ENCODE measurements around the gene MSH2. TPM values are rescaled to one million over a fixed set of nuclear protein-coding genes. Genes with fewer than 3 reads are reported as not detected.
"Not testable (repeated sequence)": the region's sequence is repeated elsewhere in the genome, so short reads cannot be mapped to it uniquely, and the experiment has no call there.

Gene MSH2
- 20.2 TPM for total RNA-seq

GRCh38 chr2:47402805-47403608 is at the start of gene MSH2:
MSH2 (plus strand) TSS chr2:47403156; CDS start chr2:47403192, 36 bp downstream.
- DNase-seq (ENCODE audit: low read depth in 2 of 3, low spot score in 2 of 3), result peak; percentile 79 to 95 (median 94)

GRCh38 chr2:47354013-47354847 is 48.7 kb upstream of the MSH2 start:
- no peak for DNase-seq (ENCODE audit: low read depth in 2 of 3, low spot score in 2 of 3)

- no peak for DNase-seq (ENCODE audit: low read depth in 2 of 3, low spot score in 2 of 3)
Observed at GRCh38 chr2:47354848-47355204, 48.1 kb upstream of the MSH2 start.

GRCh38 chr2:47357483-47357882 is 45.5 kb upstream of the MSH2 start:
- DNase-seq (ENCODE audit: low read depth in 2 of 3, low spot score in 2 of 3), result no peak

GRCh38 chr2:47359375-47359868 is 43.5 kb upstream of the MSH2 start:
- DNase-seq (ENCODE audit: low read depth in 2 of 3, low spot score in 2 of 3), result no peak

- DNase-seq (ENCODE audit: low read depth in 2 of 3, low spot score in 2 of 3), result no peak
Observed at GRCh38 chr2:47360283-47360682, 42.7 kb upstream of the MSH2 start.

GRCh38 chr2:47360927-47361326 is 42.0 kb upstream of the MSH2 start:
- no peak for DNase-seq (ENCODE audit: low read depth in 2 of 3, low spot score in 2 of 3)

- not testable (repeated sequence) for DNase-seq (ENCODE audit: low read depth in 2 of 3, low spot score in 2 of 3)
Observed at GRCh38 chr2:47361505-47362229, 41.3 kb upstream of the MSH2 start.

- DNase-seq (ENCODE audit: low read depth in 2 of 3, low spot score in 2 of 3), result peak in 2 of 3 donors; percentile 7 to 9
Observed at GRCh38 chr2:47373747-47374146, 29.2 kb upstream of the MSH2 start.

- no peak for DNase-seq (ENCODE audit: low read depth in 2 of 3, low spot score in 2 of 3)
Observed at GRCh38 chr2:47375307-47375706, 27.6 kb upstream of the MSH2 start.

GRCh38 chr2:47379384-47379783 is 23.6 kb upstream of the MSH2 start:
- no peak for DNase-seq (ENCODE audit: low read depth in 2 of 3, low spot score in 2 of 3)

- no peak for DNase-seq (ENCODE audit: low read depth in 2 of 3, low spot score in 2 of 3)
Observed at GRCh38 chr2:47381408-47381807, 21.5 kb upstream of the MSH2 start.

GRCh38 chr2:47386551-47386950 is 16.4 kb upstream of the MSH2 start:
- no peak for DNase-seq (ENCODE audit: low read depth in 2 of 3, low spot score in 2 of 3)

- DNase-seq (ENCODE audit: low read depth in 2 of 3, low spot score in 2 of 3), result no peak
Observed at GRCh38 chr2:47388888-47389287, 14.1 kb upstream of the MSH2 start.

GRCh38 chr2:47389692-47390091 is 13.3 kb upstream of the MSH2 start:
- no peak for DNase-seq (ENCODE audit: low read depth in 2 of 3, low spot score in 2 of 3)

- DNase-seq (ENCODE audit: low read depth in 2 of 3, low spot score in 2 of 3), result no peak
Observed at GRCh38 chr2:47401789-47402554, 984 bp upstream of the MSH2 start.

- DNase-seq (ENCODE audit: low read depth in 2 of 3, low spot score in 2 of 3), result no peak
Observed at GRCh38 chr2:47402555-47402804, 476 bp upstream of the MSH2 start.

- DNase-seq (ENCODE audit: low read depth in 2 of 3, low spot score in 2 of 3), result no peak
Observed at GRCh38 chr2:47403609-47404193, 745 bp downstream of the MSH2 start.

- no peak for DNase-seq (ENCODE audit: low read depth in 2 of 3, low spot score in 2 of 3)
Observed at GRCh38 chr2:47404356-47404755, 1.4 kb downstream of the MSH2 start.

GRCh38 chr2:47405757-47406156 is 2.8 kb downstream of the MSH2 start:
- DNase-seq (ENCODE audit: low read depth in 2 of 3, low spot score in 2 of 3), result no peak

All from hematopoietic multipotent progenitor cell (in vitro differentiated cells).